GM15510 (cell line): ENCODE measurements around the gene LRRC4B.

Experiments
- POLR2A ChIP-seq: IDR thresholded peaks from 3 replicates; pipeline ENCODE4 v1.6.1; 2011; ENCODE audit warnings: borderline replicate concordance; ENCODE audit not compliant: insufficient read length; ENCODE audit errors: extremely low read depth

The LRRC4B gene

GRCh38 chr19:50555450-50556281 lies 12.6 kb downstream of the LRRC4B start:
- TF ChIP-seq POLR2A = no peak

GRCh38 chr19:50555033-50555432 lies 13.2 kb downstream of the LRRC4B start:
- no peak for TF ChIP-seq POLR2A

- no peak for TF ChIP-seq POLR2A
Measured at GRCh38 chr19:50554212-50554611, 14.0 kb downstream of the LRRC4B start.

- no peak for TF ChIP-seq POLR2A
Measured at GRCh38 chr19:50553134-50553703, 15.0 kb downstream of the LRRC4B start.

- no peak for TF ChIP-seq POLR2A
Measured at GRCh38 chr19:50552540-50552939, 15.7 kb downstream of the LRRC4B start.

GRCh38 chr19:50551715-50552187 lies 16.5 kb downstream of the LRRC4B start:
- no peak for TF ChIP-seq POLR2A

- TF ChIP-seq POLR2A = no peak
Measured at GRCh38 chr19:50551034-50551714, 17.1 kb downstream of the LRRC4B start.

GRCh38 chr19:50550594-50550966 lies 17.7 kb downstream of the LRRC4B start:
- no peak for TF ChIP-seq POLR2A

GRCh38 chr19:50549927-50550593 lies 18.2 kb downstream of the LRRC4B start:
- TF ChIP-seq POLR2A = no peak

GRCh38 chr19:50549059-50549926 lies 18.9 kb downstream of the LRRC4B start:
- TF ChIP-seq POLR2A = no peak

- TF ChIP-seq POLR2A = no peak
Measured at GRCh38 chr19:50548191-50549058, 19.8 kb downstream of the LRRC4B start.

GRCh38 chr19:50547385-50548190 lies 20.6 kb downstream of the LRRC4B start:
- TF ChIP-seq POLR2A = no peak
